Muscle of leg (tissue), 11 donors: ENCODE results near the gene SLC25A22. TPM values are rescaled to one million over a fixed set of nuclear protein-coding genes. Genes with fewer than 3 reads are reported as not detected.
A peak's percentile ranks its signal among the peaks of the same experiment; 100 is the strongest.

ENCODE experiments used
- DNase-seq: peaks from one replicate; pipeline ENCODE4 v3.0.0; 2013
- H3K27ac ChIP-seq: one replicate; pipeline ENCODE4 v1.5.1; 2013; ENCODE audit warnings: mild to moderate bottlenecking, low read length, control low read depth
- H3K27me3 ChIP-seq: one replicate; pipeline ENCODE4 v1.6.1; 2013; ENCODE audit warnings: low read length; ENCODE audit not compliant: control insufficient read depth, insufficient read depth
- H3K36me3 ChIP-seq: one replicate; pipeline ENCODE4 v1.6.1; 2013; ENCODE audit warnings: low read length; ENCODE audit not compliant: control insufficient read depth, insufficient read depth
- H3K4me1 ChIP-seq: one replicate; pipeline ENCODE4 v1.6.1; 2013; ENCODE audit warnings: low read length; ENCODE audit not compliant: control insufficient read depth, insufficient read depth
- H3K4me3 ChIP-seq: one replicate; pipeline ENCODE4 v1.5.1; 2013; ENCODE audit warnings: low read length, control low read depth
- H3K9me3 ChIP-seq: replicated peaks from 2 replicates; pipeline ENCODE4 v1.6.1; 2013; ENCODE audit warnings: low read depth, low read length; ENCODE audit not compliant: control insufficient read depth
- WGBS: methylation state at CpG from one replicate; pipeline ENCODE4 v1.1.5; 2013; ENCODE audit warnings: missing lambda C conversion rate; ENCODE audit not compliant: insufficient coverage; 5-methylcytosine and 5-hydroxymethylcytosine counted together
- polyA plus RNA-seq, 8 donors: library from polyadenylated mRNA; unstranded; fragments of 120-200 nt; gene quantifications; one replicate each; pipeline versions ENCODE4 v1.2.1 to v1.2.3, GENCODE V29; 2013; ENCODE audit warnings: inconsistent platforms in 1 of 8, low replicate concordance in 1 of 8; ENCODE audit not compliant: insufficient read length in 8 of 8, insufficient read depth in 1 of 8
- total RNA-seq: library from RNA; stranded (reverse); fragments of 120-200 nt; gene quantifications from one replicate; pipeline ENCODE4 v1.2.4, GENCODE V29; 2013

The SLC25A22 gene
- total and polyA plus RNA-seq, 9 donors = 5.4 to 15.8 (median 13.6) TPM

GRCh38 chr11:795634-796564 is 2.2 kb downstream of the SLC25A22 start:
- H3K36me3 ChIP-seq = peaks cover 44% of the 10 kb centered on the region

GRCh38 chr11:794766-795633 is 3.1 kb downstream of the SLC25A22 start:
- 60% methylated on average over 27 of the region's 38 CpGs for WGBS
- no peak for DNase-seq
- Histone ChIP-seq H3K27me3 (peaks cover 1% of the 10 kb centered on the region), H3K4me1 (peaks cover 48% of the 10 kb centered on the region), H3K4me3 (no peak overlapping the region), H3K36me3 (peaks cover 37% of the 10 kb centered on the region), H3K9me3 (no peaks in the 10 kb centered on the region), H3K27ac (no peak overlapping the region)

More at GRCh38 chr11:795634-796564, 2.2 kb downstream of the SLC25A22 start:
- 7% methylated on average over 13 of the region's 26 CpGs for WGBS
- H3K4me3 ChIP-seq = peak overlapping the region; percentile 75
- H3K27me3 ChIP-seq = no peaks in the 10 kb centered on the region
- DNase-seq = peak; percentile 88
- H3K27ac ChIP-seq = peak overlapping the region; percentile 97
- peaks cover 46% of the 10 kb centered on the region for H3K4me1 ChIP-seq
- no peaks in the 10 kb centered on the region for H3K9me3 ChIP-seq

GRCh38 chr11:794013-794765 is 3.9 kb downstream of the SLC25A22 start:
- no peak for DNase-seq
- H3K4me1 ChIP-seq = peaks cover 53% of the 10 kb centered on the region

GRCh38 chr11:793556-793955 is 4.5 kb downstream of the SLC25A22 start:
- H3K36me3 ChIP-seq = peaks cover 32% of the 10 kb centered on the region
- H3K4me3 ChIP-seq = no peak overlapping the region
- no peak for DNase-seq
- peaks cover 59% of the 10 kb centered on the region for H3K4me1 ChIP-seq
- WGBS = 89% methylated on average over 6 of the region's 7 CpGs
- H3K27ac ChIP-seq = no peak overlapping the region
- no peaks in the 10 kb centered on the region for H3K9me3 ChIP-seq
- H3K27me3 ChIP-seq = peaks cover 14% of the 10 kb centered on the region

More at GRCh38 chr11:794013-794765, 3.9 kb downstream of the SLC25A22 start:
- H3K27ac ChIP-seq = no peak overlapping the region
- H3K4me3 ChIP-seq = no peak overlapping the region
- WGBS = 80% methylated on average over 30 of the region's 31 CpGs
- H3K36me3 ChIP-seq = peaks cover 32% of the 10 kb centered on the region
- H3K9me3 ChIP-seq = no peaks in the 10 kb centered on the region
- peaks cover 8% of the 10 kb centered on the region for H3K27me3 ChIP-seq

GRCh38 chr11:792873-793272 is 5.2 kb downstream of the SLC25A22 start:
- peaks cover 32% of the 10 kb centered on the region for H3K36me3 ChIP-seq
- H3K27me3 ChIP-seq = peaks cover 18% of the 10 kb centered on the region
- DNase-seq = no peak
- no peak overlapping the region for H3K4me3 ChIP-seq
- peaks cover 55% of the 10 kb centered on the region for H3K4me1 ChIP-seq
- WGBS = 91% methylated on average over 12 of the region's 13 CpGs
- no peak overlapping the region for H3K27ac ChIP-seq
- no peaks in the 10 kb centered on the region for H3K9me3 ChIP-seq

- Histone ChIP-seq H3K4me1 (peaks cover 52% of the 10 kb centered on the region), H3K4me3 (no peak overlapping the region), H3K27me3 (peaks cover 18% of the 10 kb centered on the region), H3K9me3 (no peaks in the 10 kb centered on the region), H3K27ac (no peak overlapping the region), H3K36me3 (peaks cover 32% of the 10 kb centered on the region)
- DNase-seq = no peak
- WGBS = 90% methylated on average over 15 of the region's 15 CpGs
Observed at GRCh38 chr11:792535-792821, 5.6 kb downstream of the SLC25A22 start.

GRCh38 chr11:791658-792534 is 6.2 kb downstream of the SLC25A22 start:
- no peak for DNase-seq
- Histone ChIP-seq H3K36me3 (peaks cover 32% of the 10 kb centered on the region), H3K4me1 (peaks cover 47% of the 10 kb centered on the region), H3K27ac (no peak overlapping the region), H3K4me3 (no peak overlapping the region), H3K27me3 (peaks cover 18% of the 10 kb centered on the region), H3K9me3 (no peaks in the 10 kb centered on the region)
- 90% methylated on average over 46 of the region's 49 CpGs for WGBS

GRCh38 chr11:790721-791564 is 7.1 kb downstream of the SLC25A22 start:
- no peak overlapping the region for H3K4me3 ChIP-seq
- H3K27ac ChIP-seq = no peak overlapping the region
- H3K36me3 ChIP-seq = peaks cover 32% of the 10 kb centered on the region
- no peaks in the 10 kb centered on the region for H3K9me3 ChIP-seq
- DNase-seq = no peak
- peaks cover 18% of the 10 kb centered on the region for H3K27me3 ChIP-seq
- WGBS = 58% methylated on average over 17 of the region's 18 CpGs
- H3K4me1 ChIP-seq = peaks cover 47% of the 10 kb centered on the region
